Kidney capillary endothelial cell (primary cell): ENCODE results near the gene NALCN.
A peak's percentile ranks its signal among the peaks of the same experiment; 100 is the strongest.

Source experiments
- DNase-seq: peaks from one replicate; pipeline ENCODE4 v3.0.0-alpha.2; 2018; ENCODE audit warnings: low spot score

NALCN gene

DNA sequence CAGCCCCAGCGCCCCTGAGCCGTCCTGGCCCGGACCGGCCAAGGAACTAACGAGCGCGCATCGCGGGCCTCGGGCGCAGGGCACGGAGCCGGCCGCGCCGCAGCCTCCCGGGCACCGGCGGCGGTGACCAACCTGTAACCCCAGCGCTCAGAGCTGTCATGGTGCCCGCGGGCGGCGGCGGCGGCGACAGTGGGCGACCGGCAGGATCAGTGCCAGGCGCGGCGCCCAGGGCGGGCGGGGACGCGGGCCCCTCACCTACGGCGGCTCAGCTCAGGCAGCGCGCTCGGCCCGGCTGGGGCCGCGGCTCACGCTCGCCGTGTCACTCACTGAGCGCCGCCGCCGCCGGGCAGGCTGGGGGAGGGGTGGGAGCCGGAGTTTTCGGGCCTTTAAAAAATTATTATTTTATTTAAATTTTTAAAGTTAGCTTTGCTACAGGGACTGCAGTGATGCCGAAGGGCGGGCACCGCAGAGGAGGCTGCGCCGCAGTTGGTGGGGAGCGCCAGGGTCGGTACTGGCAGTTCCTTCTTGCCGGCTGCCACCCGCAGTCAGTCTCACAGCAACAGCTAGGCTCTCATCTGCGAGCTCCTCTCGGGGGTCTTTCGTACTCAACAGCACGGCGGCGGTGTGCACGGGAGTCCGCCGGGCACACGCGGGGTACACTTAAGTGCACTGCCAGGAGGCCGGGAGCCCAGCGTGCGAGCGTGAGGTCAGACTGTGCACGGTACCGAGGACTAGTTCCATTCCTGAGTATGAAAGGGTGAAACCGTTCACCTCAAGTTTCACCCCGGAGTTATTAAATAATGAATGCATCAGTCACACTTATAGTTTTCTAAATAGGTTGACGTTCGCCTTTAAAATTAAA is at the start of gene NALCN:
NALCN (minus strand) TSS at position 328 of the 862 bp plus-strand sequence. CDS start 17,382 bp downstream, outside the sequence.
- DNase-seq = no peak

DNA sequence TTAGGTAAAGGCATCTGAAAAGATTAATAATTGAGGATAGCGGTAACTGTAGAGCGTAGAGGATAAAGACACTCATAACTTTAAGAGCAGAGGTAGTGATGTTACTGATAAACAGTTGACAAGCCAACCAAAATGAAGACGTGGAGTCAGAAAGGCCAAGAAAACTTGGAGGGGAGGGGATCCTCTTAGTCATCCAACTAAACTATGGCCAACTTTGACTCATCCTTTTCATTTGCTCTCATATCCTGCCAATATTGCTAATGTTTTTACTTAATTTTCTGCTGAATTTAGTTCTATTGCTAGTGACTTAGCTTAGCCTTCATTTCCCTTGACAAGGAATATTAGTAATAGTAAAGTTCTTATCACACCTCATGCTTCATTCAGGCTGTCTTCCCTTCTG is 49.6 kb upstream of the NALCN start:
- DNase-seq = peak; percentile 19

GRCh38 chr13:101457176-101457575 is 40.9 kb upstream of the NALCN start:
- no peak for DNase-seq

- peak; percentile 78 for DNase-seq
Measured at GRCh38 chr13:101455863-101456262, 39.6 kb upstream of the NALCN start.

- peak; percentile 37 for DNase-seq
Measured at GRCh38 chr13:101454767-101455166, 38.5 kb upstream of the NALCN start.

DNA sequence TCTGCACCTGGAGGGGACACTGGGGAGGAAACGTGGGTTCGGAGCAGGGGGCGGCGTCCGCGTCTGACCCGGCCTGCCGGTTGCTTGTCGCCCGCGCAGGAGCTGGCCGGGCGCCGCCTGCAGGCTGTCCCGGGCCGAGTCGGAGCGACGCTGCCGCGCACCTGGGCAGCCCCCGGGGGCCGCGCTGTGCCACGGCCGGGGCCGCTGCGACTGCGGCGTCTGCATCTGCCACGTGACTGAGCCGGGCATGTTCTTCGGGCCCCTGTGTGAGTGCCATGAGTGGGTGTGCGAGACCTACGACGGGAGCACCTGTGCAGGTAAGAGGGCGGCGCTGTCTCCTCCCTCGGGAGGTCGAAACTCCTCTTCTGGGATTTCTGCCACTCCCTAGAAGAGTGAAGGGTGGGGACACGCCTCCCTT is 37.5 kb upstream of the NALCN start:
- no peak for DNase-seq

DNA sequence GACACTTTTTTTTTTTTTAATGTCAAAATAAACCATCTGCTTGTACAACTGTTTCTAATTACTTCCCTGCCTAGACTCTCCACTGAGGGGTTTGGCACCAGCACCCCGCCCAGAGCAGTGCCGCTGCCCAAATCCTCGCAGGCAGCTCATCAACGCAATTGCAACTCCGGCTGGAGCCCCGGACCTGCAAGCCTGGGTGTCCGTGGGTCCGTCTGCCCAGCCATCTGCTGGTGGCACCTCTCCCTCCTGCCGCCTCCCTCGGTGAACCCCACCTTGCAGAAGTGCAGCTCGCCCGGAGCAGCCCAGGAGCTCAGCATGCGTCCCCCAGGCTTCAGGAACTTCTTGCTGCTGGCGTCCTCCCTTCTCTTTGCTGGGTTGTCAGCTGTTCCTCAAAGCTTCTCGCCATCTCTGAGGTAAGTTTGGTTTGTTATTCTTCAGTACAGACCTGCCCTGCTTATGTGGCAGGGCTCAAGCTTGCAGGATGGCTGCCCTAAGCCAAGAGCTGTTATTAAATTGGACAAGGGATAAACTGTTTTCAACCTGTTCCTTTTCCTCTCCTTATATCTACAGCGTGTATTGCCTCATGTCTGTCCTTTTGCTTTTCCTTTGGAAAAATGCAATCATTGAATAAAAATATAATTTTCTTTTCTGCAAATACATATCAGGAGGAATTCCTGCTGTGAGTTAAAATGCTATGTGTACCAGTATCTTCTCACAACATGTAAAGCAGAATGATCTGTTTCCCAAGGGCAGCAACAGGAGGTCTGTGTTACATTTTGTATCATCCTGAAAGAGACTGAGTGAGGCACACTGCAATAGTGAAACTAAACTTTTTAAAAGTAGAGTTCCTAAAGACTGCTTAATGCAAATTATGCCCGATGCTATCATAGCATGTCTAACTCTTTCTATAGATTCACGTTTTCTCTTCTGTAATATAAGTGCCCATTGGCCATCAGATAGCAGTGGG is 36.5 kb upstream of the NALCN start, which contains the start of gene ITGBL1:
ITGBL1 (plus strand) TSS at position 157 of the 967 bp plus-strand sequence; CDS start at position 316, 159 bp downstream.
- no peak for DNase-seq

- DNase-seq = no peak
Measured at GRCh38 chr13:101451641-101452040, 35.3 kb upstream of the NALCN start.

DNA sequence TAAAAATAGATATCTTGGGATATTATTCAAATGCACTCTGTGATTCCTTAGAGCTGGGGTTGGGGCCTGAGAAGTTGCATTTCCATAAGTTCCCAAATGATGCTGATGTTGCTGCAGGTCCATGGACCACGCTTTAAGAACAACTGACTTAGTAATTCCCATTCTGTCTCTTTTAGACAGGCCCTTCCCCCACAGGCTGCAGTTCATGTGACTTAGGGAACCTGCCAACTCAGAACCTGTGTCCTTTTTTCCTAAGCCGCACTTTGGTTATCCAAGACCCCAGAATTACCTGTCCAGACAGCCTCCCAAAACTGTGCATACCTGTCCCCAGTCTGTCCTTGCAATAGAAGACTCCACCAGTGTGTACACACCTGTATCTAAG is 34.4 kb upstream of the NALCN start:
- DNase-seq = no peak

- peak; percentile 86 for DNase-seq
Measured at GRCh38 chr13:101449790-101450748, 33.8 kb upstream of the NALCN start.

DNA sequence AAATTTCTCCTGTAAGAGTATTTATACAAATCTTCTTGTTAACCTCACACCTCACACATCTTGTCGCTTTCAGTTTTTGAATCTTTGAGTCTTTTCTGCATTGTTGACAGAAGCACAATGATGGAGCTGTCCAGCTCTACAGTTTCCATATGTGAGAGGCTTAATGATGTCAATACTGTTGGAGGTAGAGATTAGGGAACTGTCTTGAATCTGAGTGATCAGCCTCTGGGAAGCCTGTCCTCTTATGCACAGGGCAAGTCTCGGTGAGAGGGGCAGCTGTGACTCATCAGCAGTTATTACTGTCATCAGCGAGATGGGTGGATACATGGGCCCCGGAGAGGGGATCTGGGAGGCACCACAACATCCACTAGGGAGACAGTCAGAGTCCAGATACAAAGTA is 31.5 kb upstream of the NALCN start:
- no peak for DNase-seq

- DNase-seq = no peak
Measured at GRCh38 chr13:101434486-101434885, 18.2 kb upstream of the NALCN start.

DNA sequence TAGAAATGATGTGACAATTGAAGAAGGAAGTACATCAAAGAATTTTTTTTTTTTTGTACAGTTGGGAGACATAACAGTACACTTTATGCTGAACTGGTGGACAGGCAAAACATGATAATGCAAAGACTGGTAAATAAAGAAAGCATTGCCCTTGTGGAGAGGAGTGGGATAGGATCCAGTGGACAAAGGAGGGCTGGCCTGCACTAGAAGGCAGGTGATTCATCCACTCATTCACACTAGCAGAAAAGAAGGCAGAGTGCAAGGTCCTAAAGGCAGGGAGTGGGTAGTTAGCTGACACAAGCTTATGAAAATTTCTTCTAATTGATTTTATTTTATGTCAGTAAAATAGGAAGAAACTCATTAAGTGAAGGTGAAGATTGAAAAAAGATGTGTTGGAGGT is 17.6 kb upstream of the NALCN start:
- no peak for DNase-seq

DNA sequence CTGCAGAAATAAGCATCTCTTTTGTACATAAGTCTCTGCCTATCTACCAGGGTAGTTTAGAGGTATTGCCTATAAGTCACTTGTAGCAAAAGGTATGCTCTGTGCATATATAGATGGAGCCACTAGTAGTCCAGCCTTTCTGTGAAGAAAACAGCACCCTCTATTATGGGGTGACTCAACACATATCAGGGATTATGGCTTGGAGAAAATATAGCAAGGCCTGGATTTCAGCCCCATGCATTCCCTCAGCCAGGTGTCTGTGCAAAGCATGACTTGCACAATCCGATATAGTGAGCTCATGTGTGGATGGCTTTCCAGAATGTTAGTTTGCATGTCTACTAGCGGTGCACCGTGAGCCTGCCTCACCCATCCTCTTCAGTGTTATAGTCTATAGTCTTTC is 13.4 kb upstream of the NALCN start:
- DNase-seq = no peak

- no peak for DNase-seq
Measured at GRCh38 chr13:101425623-101426022, 9.3 kb upstream of the NALCN start.

GRCh38 chr13:101425156-101425471 is 8.8 kb upstream of the NALCN start:
- DNase-seq = no peak

GRCh38 chr13:101424381-101425155 is 8.3 kb upstream of the NALCN start:
- DNase-seq = no peak

GRCh38 chr13:101423872-101424271 is 7.6 kb upstream of the NALCN start:
- no peak for DNase-seq

DNA sequence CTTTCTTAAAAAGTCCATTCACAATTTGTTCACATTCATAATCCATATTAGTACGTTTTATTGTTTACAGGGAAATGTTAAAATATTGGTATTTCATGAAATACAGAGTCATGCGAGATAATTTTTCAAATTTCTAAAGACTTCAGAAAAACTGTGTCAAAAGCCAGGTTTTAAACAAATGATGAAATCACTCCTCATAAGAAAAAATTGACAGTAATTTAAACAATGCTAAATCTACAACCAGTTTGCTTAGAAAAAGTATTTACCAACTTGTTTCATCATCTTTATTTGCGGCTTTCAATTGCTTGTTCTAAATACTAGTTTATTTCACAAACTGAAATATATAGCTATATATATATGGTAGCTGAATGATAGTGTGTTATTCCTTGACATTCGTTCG is 1.2 kb upstream of the NALCN start:
- DNase-seq = no peak

- no peak for DNase-seq
Measured at GRCh38 chr13:101417043-101417406, 717 bp upstream of the NALCN start.
